ENCODE results near the gene ABCC1.

The ABCC1 gene

GRCh38 chr16:16122264-16122663, 172.8 kb downstream of the ABCC1 start (continued):
- no peak for TF ChIP-seq ZNF280C (tag by site-specific recombination; IDR thresholded peaks at IDR 0.05)
- TF ChIP-seq ZNF391 (tag by site-specific recombination; IDR thresholded peaks at IDR 0.05; ENCODE audit: borderline replicate concordance, low read depth): no peak
- TF ChIP-seq ZBTB8A (tag by site-specific recombination; IDR thresholded peaks at IDR 0.05): no peak
- no peak for TF ChIP-seq ZNF302 (tag by site-specific recombination; IDR thresholded peaks at IDR 0.05; ENCODE audit: low read depth)
- no peak for TF ChIP-seq ZNF132 (tag by site-specific recombination; IDR thresholded peaks at IDR 0.05; ENCODE audit: borderline replicate concordance)
- TF ChIP-seq ZNF16 (tag by site-specific recombination; IDR thresholded peaks at IDR 0.05; ENCODE audit: low read depth): no peak
- TF ChIP-seq SP7 (tag by site-specific recombination; IDR thresholded peaks at IDR 0.05): no peak
- no peak for TF ChIP-seq ZNF292 (tag by site-specific recombination; IDR thresholded peaks at IDR 0.05; ENCODE audit: borderline replicate concordance, low read depth)
- no peak for TF ChIP-seq ZNF121 (tag by site-specific recombination; IDR thresholded peaks at IDR 0.05)
- TF ChIP-seq ZNF701 (tag by site-specific recombination; IDR thresholded peaks at IDR 0.05): no peak
- no peak for TF ChIP-seq ZNF221 (tag by site-specific recombination; IDR thresholded peaks at IDR 0.05; ENCODE audit: borderline replicate concordance)

DNA sequence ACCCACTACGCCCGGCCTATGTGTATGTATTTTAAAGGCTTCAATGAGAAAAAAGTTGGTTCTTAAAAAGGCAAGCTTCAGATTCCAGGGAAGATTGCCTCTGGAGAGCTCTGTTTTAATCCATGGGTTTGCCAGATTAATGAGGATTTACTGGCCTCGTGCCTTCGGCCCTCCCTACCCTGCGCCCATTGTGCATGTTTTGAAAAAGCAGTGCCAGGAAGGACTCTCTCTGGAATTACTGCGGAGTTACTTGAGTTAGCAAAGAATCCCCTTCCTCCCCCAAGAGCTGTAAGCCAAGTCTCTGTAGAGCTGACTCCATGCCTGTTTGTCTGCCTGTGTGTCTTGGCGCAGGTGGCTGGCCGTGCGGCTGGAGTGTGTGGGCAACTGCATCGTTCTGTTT, 175.0 kb downstream of the ABCC1 start:
- Histone ChIP-seq H3K9me3 (ENCODE audit: control insufficient read depth, insufficient read depth, low read depth, low read length) (no peaks in the 10 kb centered on the region), H3K27ac (ENCODE audit: extremely low read depth, low read depth, low read length) (no peak overlapping the region), H3K4me3 (ENCODE audit: low read depth, low read length) (no peak overlapping the region), H3K4me1 (ENCODE audit: control insufficient read depth, insufficient read depth, low read length) (no peaks in the 10 kb centered on the region), H3K36me3 (ENCODE audit: control insufficient read depth in 2 of 2, insufficient read depth in 1 of 2, low read length in 2 of 2) (peaks cover 23 to 67% of the 10 kb centered on the region in 2 experiments; a peak in 2 of 3 replicates)
- POLR2A ChIA-PET: no interaction called here
- CTCF ChIA-PET: interaction anchor here (0.6 to 1.4 kb wide), 2 partner anchors 25 to 359 kb away, joined by 3 read pairs; no protein-coding TSS in a partner anchor
- TF ChIP-seq ZNF610 (tag by site-specific recombination; IDR thresholded peaks at IDR 0.05; ENCODE audit: borderline replicate concordance): no peak
- no peak for TF ChIP-seq ZNF645 (tag by site-specific recombination; IDR thresholded peaks at IDR 0.05)
- no peak for TF ChIP-seq ZSCAN5A (tag by site-specific recombination; IDR thresholded peaks at IDR 0.05)
- TF ChIP-seq ZNF626 (tag by site-specific recombination; IDR thresholded peaks at IDR 0.05): no peak
- no peak for TF ChIP-seq ZNF658 (tag by site-specific recombination; IDR thresholded peaks at IDR 0.05)
- TF ChIP-seq HOXC10 (CRISPR knock-in tag; IDR thresholded peaks at IDR 0.05): no peak
- TF ChIP-seq ZNF155 (tag by site-specific recombination; IDR thresholded peaks at IDR 0.05): no peak
- TF ChIP-seq ZNF621 (tag by site-specific recombination; IDR thresholded peaks at IDR 0.05): no peak
- TF ChIP-seq TSHZ1 (tag by site-specific recombination; IDR thresholded peaks at IDR 0.05; ENCODE audit: borderline replicate concordance): no peak
- TF ChIP-seq, protein P1, sequence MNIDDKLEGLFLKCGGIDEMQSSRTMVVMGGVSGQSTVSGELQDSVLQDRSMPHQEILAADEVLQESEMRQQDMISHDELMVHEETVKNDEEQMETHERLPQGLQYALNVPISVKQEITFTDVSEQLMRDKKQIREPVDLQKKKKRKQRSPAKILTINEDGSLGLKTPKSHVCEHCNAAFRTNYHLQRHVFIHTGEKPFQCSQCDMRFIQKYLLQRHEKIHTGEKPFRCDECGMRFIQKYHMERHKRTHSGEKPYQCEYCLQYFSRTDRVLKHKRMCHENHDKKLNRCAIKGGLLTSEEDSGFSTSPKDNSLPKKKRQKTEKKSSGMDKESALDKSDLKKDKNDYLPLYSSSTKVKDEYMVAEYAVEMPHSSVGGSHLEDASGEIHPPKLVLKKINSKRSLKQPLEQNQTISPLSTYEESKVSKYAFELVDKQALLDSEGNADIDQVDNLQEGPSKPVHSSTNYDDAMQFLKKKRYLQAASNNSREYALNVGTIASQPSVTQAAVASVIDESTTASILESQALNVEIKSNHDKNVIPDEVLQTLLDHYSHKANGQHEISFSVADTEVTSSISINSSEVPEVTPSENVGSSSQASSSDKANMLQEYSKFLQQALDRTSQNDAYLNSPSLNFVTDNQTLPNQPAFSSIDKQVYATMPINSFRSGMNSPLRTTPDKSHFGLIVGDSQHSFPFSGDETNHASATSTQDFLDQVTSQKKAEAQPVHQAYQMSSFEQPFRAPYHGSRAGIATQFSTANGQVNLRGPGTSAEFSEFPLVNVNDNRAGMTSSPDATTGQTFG (tag by site-specific recombination; IDR thresholded peaks at IDR 0.05; ENCODE audit: borderline replicate concordance): no peak
- TF ChIP-seq ZNF747 (tag by site-specific recombination; IDR thresholded peaks at IDR 0.05): no peak
- no peak for TF ChIP-seq ZNF707 (tag by site-specific recombination; IDR thresholded peaks at IDR 0.05)
- no peak for TF ChIP-seq ZNF280D (tag by site-specific recombination; IDR thresholded peaks at IDR 0.05)
